Cardiac muscle cell (in vitro differentiated cells and primary cell): ENCODE data around the gene DYRK2. TPM values are rescaled to one million over a fixed set of nuclear protein-coding genes. Genes with fewer than 3 reads are reported as not detected.

Source experiments
- DNase-seq, 2 donors: peaks; one replicate each; pipeline versions ENCODE4 v3.0.0 to v3.0.0-alpha.2; 2010 to 2017; ENCODE audit warnings: low read depth in 1 of 2, low spot score in 1 of 2
- H3K27ac ChIP-seq: fragments of 200-600 bp; sonication (generic); 2 replicates; pipeline ENCODE4 v1.5.1; 2016
- H3K27me3 ChIP-seq: fragments of 200-600 bp; sonication (generic); 2 replicates; pipeline ENCODE4 v1.6.0; 2016; ENCODE audit warnings: control low read depth
- H3K36me3 ChIP-seq: fragments of 200-600 bp; sonication (generic); 2 replicates; pipeline ENCODE4 v1.5.1; 2016; ENCODE audit warnings: control low read depth
- H3K4me1 ChIP-seq: fragments of 200-600 bp; sonication (generic); 2 replicates; pipeline ENCODE4 v1.8.1; 2017; ENCODE audit warnings: low read depth, mild to moderate bottlenecking, mixed run types
- H3K4me3 ChIP-seq: fragments of 200-600 bp; sonication (generic); 2 replicates; pipeline ENCODE4 v1.5.1; 2016; ENCODE audit warnings: mild to moderate bottlenecking
- H3K9me3 ChIP-seq: fragments of 200-600 bp; sonication (generic); 2 replicates; pipeline ENCODE4 v1.5.1; 2017; ENCODE audit warnings: low read depth, mild to moderate bottlenecking, control low read depth
- CTCF ChIP-seq: IDR thresholded peaks from 2 replicates; pipeline ENCODE4 v1.5.1; 2012; ENCODE audit warnings: low read depth, mild to moderate bottlenecking, low read length
- polyA plus RNA-seq: library from polyadenylated mRNA; unstranded; fragments of >200 nt; fragmentation: Nextera tagmentation; extraction: Ambion mirVana; gene quantifications from 2 replicates; pipeline ENCODE4 v1.2.1, GENCODE V29; 2016
- total RNA-seq: library from RNA; depleted of rRNA; stranded (reverse); fragments of >200 nt; gene quantifications from 2 replicates; pipeline ENCODE4 v1.2.3, GENCODE V29; 2016

DYRK2 gene
- total and polyA plus RNA-seq, 2 experiments from 2014 or later: 48.2 to 95.9 TPM

GRCh38 chr12:67694306-67694900 lies 45.9 kb downstream of the DYRK2 start:
- TF ChIP-seq CTCF: no peak
- DNase-seq: no peak
- Histone ChIP-seq H3K27me3 (no peaks in the 10 kb centered on the region), H3K36me3 (no peaks in the 10 kb centered on the region), H3K4me3 (no peak overlapping the region), H3K27ac (no peak overlapping the region), H3K9me3 (no peaks in the 10 kb centered on the region), H3K4me1 (no peaks in the 10 kb centered on the region)

- no peaks in the 10 kb centered on the region for H3K4me1 ChIP-seq
- H3K27me3 ChIP-seq: no peaks in the 10 kb centered on the region
- no peak overlapping the region for H3K27ac ChIP-seq
- H3K36me3 ChIP-seq: no peaks in the 10 kb centered on the region
- no peak for TF ChIP-seq CTCF
- H3K9me3 ChIP-seq: no peaks in the 10 kb centered on the region
- no peak overlapping the region for H3K4me3 ChIP-seq
- DNase-seq: no peak
Observed at GRCh38 chr12:67695974-67696373, 47.4 kb downstream of the DYRK2 start.

GRCh38 chr12:67697443-67697842 lies 48.9 kb downstream of the DYRK2 start:
- no peak for TF ChIP-seq CTCF
- Histone ChIP-seq H3K27ac (no peak overlapping the region), H3K4me3 (no peak overlapping the region), H3K9me3 (no peaks in the 10 kb centered on the region), H3K27me3 (no peaks in the 10 kb centered on the region), H3K4me1 (no peaks in the 10 kb centered on the region), H3K36me3 (no peaks in the 10 kb centered on the region)
- DNase-seq: no peak

- Histone ChIP-seq H3K4me1 (no peaks in the 10 kb centered on the region), H3K9me3 (no peaks in the 10 kb centered on the region), H3K36me3 (no peaks in the 10 kb centered on the region), H3K27me3 (no peaks in the 10 kb centered on the region), H3K27ac (no peak overlapping the region), H3K4me3 (no peak overlapping the region)
- no peak for DNase-seq
- no peak for TF ChIP-seq CTCF
Observed at GRCh38 chr12:67697967-67698366, 49.4 kb downstream of the DYRK2 start.

- Histone ChIP-seq H3K27me3 (no peaks in the 10 kb centered on the region), H3K4me1 (no peaks in the 10 kb centered on the region), H3K27ac (no peak overlapping the region)
Observed at GRCh38 chr12:67698672-67699581, 50.4 kb downstream of the DYRK2 start.

More at GRCh38 chr12:67698672-67699581, 50.4 kb downstream of the DYRK2 start:
- peak in 1 of 2 donors; percentile 30 for DNase-seq
- TF ChIP-seq CTCF: no peak
- no peaks in the 10 kb centered on the region for H3K9me3 ChIP-seq
- H3K4me3 ChIP-seq: no peak overlapping the region
- no peaks in the 10 kb centered on the region for H3K36me3 ChIP-seq
